ENCODE results near the gene EPSTI1.
"Not testable (repeated sequence)": the region's sequence is repeated elsewhere in the genome, so short reads cannot be mapped to it uniquely, and the experiment has no call there.

EPSTI1 gene

DNA sequence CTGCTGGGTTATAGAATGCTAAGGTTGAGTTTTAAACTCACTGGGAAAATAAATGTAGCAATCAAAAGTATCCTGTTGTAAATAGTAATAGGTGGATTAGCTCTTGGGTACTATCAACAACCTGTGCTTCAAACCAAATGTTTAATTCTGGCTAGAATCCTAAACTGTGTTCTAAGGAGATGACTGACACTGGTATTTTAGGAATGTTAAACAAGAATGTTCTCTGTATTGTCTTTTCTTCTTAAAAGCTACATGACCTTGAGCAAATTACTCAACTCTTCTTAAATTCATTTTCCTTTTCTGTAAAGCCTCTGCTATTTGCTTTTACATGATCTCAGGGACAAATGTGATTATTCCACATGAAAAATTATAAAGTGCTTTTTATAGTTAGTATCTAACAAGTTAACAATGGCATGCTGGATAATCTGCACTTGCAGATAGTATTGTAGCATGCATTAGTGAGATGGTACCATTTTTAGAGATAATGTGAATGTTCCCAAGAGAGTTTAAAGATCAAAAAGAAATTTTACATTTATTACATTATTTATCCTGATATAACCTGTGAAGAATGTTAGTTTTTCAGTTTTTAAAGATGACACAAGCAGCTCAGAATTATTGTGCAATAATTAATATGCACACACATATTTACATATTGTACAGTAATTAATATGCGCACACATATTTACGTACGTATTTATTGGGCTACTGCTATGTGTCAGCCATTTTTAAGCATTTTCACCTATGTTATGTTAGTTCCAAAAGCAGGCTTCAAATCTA lies 13.6 kb upstream of the EPSTI1 start:
- DNase-seq (ENCODE audit: low spot score) = no peak

- no peak for DNase-seq (ENCODE audit: low spot score)
These were observed 11.7 kb upstream of the EPSTI1 start for GRCh38 chr13:43003729-43004128.

GRCh38 chr13:43003010-43003409 lies 11.0 kb upstream of the EPSTI1 start:
- DNase-seq (ENCODE audit: low spot score) = no peak

- DNase-seq (ENCODE audit: low spot score) = no peak
These were observed 10.0 kb upstream of the EPSTI1 start for GRCh38 chr13:43002021-43002420.

DNA sequence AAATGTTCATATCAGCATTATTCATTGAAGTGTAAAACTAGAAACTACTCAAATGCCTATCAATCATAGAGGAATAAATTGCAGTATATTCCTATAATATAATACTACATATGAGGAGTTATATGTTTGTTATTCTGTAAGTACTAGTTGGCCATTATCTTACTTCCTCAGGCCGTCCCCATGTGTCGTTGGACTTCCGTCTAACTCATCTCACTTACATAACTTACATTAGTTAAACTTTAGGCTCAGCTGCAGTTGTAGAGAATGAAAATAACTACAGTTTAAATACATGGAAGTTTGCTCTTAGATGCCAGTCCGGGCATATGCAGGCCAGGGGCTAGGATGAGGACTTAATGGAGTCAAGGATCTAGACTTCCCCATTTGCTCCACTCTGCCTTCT lies 8.6 kb upstream of the EPSTI1 start:
- DNase-seq (ENCODE audit: low spot score) = no peak

- DNase-seq (ENCODE audit: low spot score) = no peak
These were observed 7.5 kb upstream of the EPSTI1 start for GRCh38 chr13:42999491-42999890.

DNA sequence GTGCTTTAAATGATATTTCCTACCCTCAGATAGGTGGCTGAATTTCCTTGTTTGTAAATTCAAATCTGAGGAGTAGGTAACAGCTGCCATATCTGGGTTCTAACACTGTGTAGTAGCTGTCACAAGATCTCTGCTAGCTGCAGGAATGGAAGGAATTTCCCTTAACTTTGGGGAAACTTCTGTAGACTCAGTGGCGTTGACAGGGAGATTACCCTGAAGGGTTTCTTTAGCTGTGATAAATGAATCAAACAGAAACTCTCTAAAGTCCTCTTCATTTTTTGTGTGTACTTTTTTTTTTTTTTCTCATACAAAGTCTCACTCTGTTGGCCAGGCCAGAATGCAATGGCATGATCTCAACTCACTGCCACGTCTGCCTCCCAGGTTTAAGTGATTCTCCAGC lies 5.3 kb upstream of the EPSTI1 start:
- no peak for DNase-seq (ENCODE audit: low spot score)

DNA sequence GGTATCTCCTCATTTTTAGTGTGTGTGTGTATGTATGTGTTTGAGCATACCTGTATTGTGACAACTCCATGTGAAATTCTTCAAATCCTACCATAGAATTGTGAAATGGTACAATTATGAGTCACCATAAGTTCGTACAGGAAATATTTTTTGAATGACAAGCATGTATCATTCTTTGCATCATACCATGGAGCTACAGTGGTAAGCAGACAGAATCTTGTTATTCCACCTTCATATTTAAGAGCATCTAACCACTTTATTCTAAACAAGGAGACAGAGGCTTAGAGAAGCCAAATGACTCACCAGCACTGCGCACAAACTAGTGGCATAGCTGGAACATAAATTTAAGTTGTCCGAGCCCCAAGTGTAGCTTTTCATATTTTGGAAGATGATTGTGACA lies 4.5 kb upstream of the EPSTI1 start:
- peak; percentile 34 for DNase-seq (ENCODE audit: low spot score)

DNA sequence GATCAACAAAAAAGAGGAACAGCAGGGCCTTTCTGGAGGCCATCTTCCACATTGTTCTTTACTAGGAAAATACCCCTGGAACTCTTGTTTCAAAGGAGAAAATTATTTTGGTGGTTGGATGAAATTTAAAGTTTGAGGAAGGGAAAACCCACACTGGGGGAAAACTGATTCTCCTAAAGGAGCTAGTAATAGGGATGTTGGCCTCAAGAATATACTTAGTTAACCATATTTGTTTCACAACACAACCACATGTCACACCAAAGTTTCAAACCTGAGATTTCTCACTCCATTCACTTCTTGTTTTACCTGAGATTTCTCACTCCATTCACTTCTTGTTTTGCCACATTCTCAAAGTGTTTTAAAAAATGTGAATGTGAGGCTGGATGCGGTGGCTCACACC lies 2.8 kb upstream of the EPSTI1 start:
- no peak for DNase-seq (ENCODE audit: low spot score)

DNA sequence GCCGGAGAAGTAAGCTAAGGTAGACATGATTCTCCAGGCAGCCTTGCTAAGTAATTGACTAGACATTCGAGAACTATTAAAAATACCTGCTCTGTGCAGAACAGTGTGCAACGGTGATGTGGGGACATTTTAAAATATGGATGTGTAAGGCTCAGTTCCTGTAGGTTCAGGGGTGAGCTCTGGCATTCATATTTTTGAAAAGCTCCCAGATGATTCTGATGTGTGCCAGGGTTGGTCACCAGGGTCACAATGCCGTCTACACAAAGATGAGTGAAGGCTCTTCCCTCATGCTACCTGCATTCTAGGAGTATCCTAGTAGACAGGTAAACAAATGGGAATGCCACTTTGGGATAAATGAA lies 702 bp upstream of the EPSTI1 start:
- DNase-seq (ENCODE audit: low spot score) = no peak

- not testable (repeated sequence) for DNase-seq (ENCODE audit: low spot score)
These were observed 676 bp downstream of the EPSTI1 start for GRCh38 chr13:42991233-42991897.

DNA sequence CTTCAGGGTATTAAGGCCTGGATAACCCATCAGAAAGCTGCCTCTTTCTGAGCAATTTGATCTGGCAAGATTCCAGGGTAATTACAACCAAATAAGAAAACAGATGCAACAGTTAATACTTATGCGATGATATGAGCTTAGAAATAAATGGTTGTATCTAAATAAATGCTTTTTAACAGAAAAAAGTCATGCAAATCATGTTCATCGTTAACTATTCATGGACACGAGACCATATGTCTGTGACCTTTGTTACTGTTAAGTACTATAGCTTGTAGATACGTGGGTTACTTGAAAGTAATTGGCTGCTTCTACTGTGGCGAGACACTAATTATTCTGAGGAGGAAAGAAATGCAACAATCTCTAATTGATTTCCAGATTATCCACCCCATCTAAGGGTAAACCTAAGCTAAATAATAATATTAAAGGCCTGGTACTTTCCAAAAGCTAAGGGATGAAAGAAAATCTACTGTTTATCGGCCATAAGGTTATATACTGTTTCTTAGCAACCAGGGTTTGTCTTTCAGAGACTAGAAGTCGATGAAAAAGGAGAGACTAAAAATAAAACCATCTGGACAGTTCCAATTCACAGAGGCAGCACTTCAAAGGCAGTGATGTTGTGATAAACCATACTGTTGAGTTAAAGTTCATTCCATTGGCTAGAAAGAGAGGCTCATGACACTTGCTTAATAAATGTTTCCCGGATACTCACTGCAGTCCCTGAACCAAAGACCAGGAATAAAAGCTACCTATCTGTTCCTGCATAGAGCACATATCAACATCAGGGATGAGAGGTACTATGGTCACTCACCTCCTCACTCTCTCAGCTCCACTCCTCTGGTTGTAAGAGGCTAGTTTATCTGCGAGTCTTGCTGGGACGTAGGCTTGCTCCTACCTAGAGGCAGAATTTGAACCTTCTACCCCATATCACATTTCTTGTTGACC lies 1.5 kb downstream of the EPSTI1 start:
- no peak for DNase-seq (ENCODE audit: low spot score)

DNA sequence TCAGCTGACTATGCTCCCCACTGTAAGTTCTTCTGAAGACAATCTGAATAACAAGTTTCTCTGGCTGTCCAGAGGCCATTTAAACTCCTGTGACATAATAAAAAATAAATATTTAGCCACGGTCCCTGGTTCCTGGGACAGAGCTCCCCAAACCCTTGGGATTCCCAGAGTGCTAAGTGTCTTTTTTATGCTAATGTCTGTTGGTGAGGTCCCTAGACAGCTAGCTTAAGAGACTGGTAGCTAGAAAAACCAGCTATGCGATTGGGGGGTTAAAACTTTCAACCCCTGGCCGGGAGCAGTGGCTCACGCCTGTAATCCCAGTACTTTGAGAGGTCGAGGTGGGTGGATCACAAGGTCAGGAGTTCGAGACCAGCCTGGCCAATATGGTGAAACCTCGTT lies 5.9 kb downstream of the EPSTI1 start:
- no peak for DNase-seq (ENCODE audit: low spot score)

GRCh38 chr13:42985312-42986175 lies 6.5 kb downstream of the EPSTI1 start:
- no peak for DNase-seq (ENCODE audit: low spot score)

DNA sequence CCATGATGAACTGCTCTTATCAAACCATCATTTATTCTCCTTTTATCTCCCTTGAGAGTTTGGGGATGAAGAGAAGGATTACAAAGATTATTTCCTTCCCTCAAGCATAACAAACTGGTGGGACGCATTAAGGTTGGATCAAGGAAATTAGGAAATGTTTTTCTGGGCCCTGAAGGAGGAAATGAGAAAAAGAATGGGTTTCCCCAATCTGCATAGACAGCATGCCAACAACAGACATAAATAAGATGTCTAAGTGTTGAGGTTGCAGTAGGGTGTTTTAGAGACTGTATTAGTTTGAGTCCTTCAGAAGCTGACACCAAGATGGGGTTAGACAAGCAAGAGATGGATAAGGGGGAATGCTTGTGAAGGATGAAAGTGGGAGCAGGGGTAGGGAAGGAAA lies 7.3 kb downstream of the EPSTI1 start:
- DNase-seq (ENCODE audit: low spot score) = no peak

DNA sequence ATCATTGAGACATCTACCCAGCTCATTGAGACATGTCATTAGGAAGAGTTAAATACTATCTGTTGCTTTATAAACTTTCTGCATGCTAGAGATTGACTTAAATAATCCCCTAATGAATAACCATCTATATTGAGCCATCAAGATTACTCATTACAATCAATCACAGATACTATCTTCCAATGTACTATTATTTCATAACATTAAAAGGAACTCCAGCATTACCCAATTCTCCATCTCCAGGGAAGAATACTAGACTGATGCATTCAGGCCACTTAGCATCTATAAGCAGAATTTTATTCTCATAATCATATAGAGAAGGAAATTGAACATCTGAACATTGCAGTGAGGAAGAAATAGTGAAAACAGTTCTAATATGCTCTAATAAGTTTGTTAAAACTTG lies 8.0 kb downstream of the EPSTI1 start:
- DNase-seq (ENCODE audit: low spot score) = no peak

- no peak for DNase-seq (ENCODE audit: low spot score)
These were observed 10.2 kb downstream of the EPSTI1 start for GRCh38 chr13:42981853-42982252.

- no peak for DNase-seq (ENCODE audit: low spot score)
These were observed 10.7 kb downstream of the EPSTI1 start for GRCh38 chr13:42981317-42981716.

DNA sequence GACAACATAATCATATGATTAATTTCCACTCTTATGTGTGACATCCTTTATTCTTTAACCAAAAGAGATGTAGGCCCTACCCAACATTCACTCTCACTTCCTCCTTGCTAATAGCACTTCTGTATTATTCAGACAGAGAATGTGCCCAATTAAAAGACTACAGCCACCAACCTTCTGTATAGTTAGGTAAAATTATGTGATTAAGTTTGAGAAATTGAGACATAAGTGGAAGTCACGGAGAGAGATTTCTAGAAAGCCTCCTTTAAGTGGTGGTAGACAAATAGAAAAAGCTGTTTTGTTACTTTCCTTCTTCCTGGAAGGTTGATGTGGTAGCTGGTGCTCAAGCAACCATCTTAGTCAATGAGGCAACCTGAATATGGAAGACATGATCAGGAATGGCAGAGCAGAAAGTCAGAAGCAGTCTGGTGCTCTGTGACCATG lies 14.8 kb downstream of the EPSTI1 start:
- no peak for DNase-seq (ENCODE audit: low spot score)

GRCh38 chr13:42976066-42976465 lies 16.0 kb downstream of the EPSTI1 start:
- no peak for DNase-seq (ENCODE audit: low spot score)

- no peak for DNase-seq (ENCODE audit: low spot score)
These were observed 18.5 kb downstream of the EPSTI1 start for GRCh38 chr13:42973581-42973980.

Data from COLO829 (cell line).